Left ventricle myocardium inferior (tissue), 1 donor: ENCODE results near the gene AGAP3. TPM values are rescaled to one million over a fixed set of nuclear protein-coding genes. Genes with fewer than 3 reads are reported as not detected.

Experiments used
- DNase-seq: peaks from one replicate; pipeline ENCODE4 v3.0.0-alpha.2; 2020
- H3K27ac ChIP-seq: fragments of 200-600 bp; replicated peaks from 2 replicates; pipeline ENCODE4 v1.8.0; 2021
- H3K27me3 ChIP-seq: fragments of 200-600 bp; 2 replicates; pipeline ENCODE4 v1.8.0; 2021; ENCODE audit warnings: low read depth
- H3K36me3 ChIP-seq: fragments of 200-600 bp; 2 replicates; pipeline ENCODE4 v1.8.0; 2021
- H3K4me1 ChIP-seq: fragments of 200-600 bp; 2 replicates; pipeline ENCODE4 v1.8.0; 2021
- H3K4me3 ChIP-seq: fragments of 200-600 bp; 2 replicates; pipeline ENCODE4 v1.8.0; 2021; ENCODE audit warnings: mild to moderate bottlenecking, moderate library complexity
- H3K9me3 ChIP-seq: fragments of 200-600 bp; replicated peaks from 2 replicates; pipeline ENCODE4 v1.8.0; 2021
- CTCF ChIP-seq: fragments of 200-600 bp; IDR thresholded peaks from 2 replicates; pipeline ENCODE4 v1.8.0; 2021; ENCODE audit warnings: antibody characterized with exemption, mild to moderate bottlenecking, borderline replicate concordance
- intact Hi-C: fragments of 100-400 bp; cut with micrococcal nuclease; formaldehyde crosslinking; loops from one replicate; pipeline ENCODE4 v1.11.0; 2022
- total RNA-seq: library from RNA; stranded (reverse); fragmentation: NEBNext Ultra II Directional; extraction: Animal tissue kit (Norgen Biotek cat#: 25700); gene quantifications from one replicate; pipeline ENCODE4 v1.2.1, GENCODE V29; 2021
- donor health status: DM: no; HTN: yes; CAD: no; lungs with severe emphysema.

The AGAP3 gene
- total RNA-seq, 1 donor from 2014 or later = 51.0 TPM

GRCh38 chr7:151091988-151092387, 5.7 kb downstream of the AGAP3 start:
- Histone ChIP-seq H3K9me3 (no peaks in the 10 kb centered on the region), H3K4me3 (no peak overlapping the region), H3K4me1 (peaks cover 67% of the 10 kb centered on the region), H3K27ac (no peak overlapping the region), H3K36me3 (no peaks in the 10 kb centered on the region), H3K27me3 (no peaks in the 10 kb centered on the region)
- DNase-seq = no peak
- TF ChIP-seq CTCF = no peak
- intact Hi-C loops = no loop called here

- Histone ChIP-seq H3K36me3 (no peaks in the 10 kb centered on the region), H3K4me3 (no peak overlapping the region), H3K27ac (no peak overlapping the region), H3K4me1 (peaks cover 60% of the 10 kb centered on the region), H3K9me3 (no peaks in the 10 kb centered on the region), H3K27me3 (no peaks in the 10 kb centered on the region)
- intact Hi-C loops = no loop called here
- no peak for DNase-seq
- no peak for TF ChIP-seq CTCF
These were observed 7.5 kb downstream of the AGAP3 start for GRCh38 chr7:151093748-151094147.

GRCh38 chr7:151094675-151095074, 8.4 kb downstream of the AGAP3 start:
- Histone ChIP-seq H3K4me1 (peaks cover 56% of the 10 kb centered on the region), H3K27ac (no peak overlapping the region), H3K4me3 (no peak overlapping the region), H3K27me3 (no peaks in the 10 kb centered on the region), H3K36me3 (no peaks in the 10 kb centered on the region), H3K9me3 (no peaks in the 10 kb centered on the region)
- DNase-seq = no peak
- no peak for TF ChIP-seq CTCF
- intact Hi-C loops = no loop called here

GRCh38 chr7:151095123-151095797, 9.0 kb downstream of the AGAP3 start:
- DNase-seq = no peak
- no peak for TF ChIP-seq CTCF
- no peak overlapping the region for H3K27ac ChIP-seq
- intact Hi-C loops = no loop called here
- no peaks in the 10 kb centered on the region for H3K36me3 ChIP-seq
- H3K4me1 ChIP-seq = peaks cover 56% of the 10 kb centered on the region
- H3K9me3 ChIP-seq = no peaks in the 10 kb centered on the region
- H3K4me3 ChIP-seq = no peak overlapping the region
- no peaks in the 10 kb centered on the region for H3K27me3 ChIP-seq

GRCh38 chr7:151095828-151096475, 9.7 kb downstream of the AGAP3 start:
- H3K36me3 ChIP-seq = no peaks in the 10 kb centered on the region
- intact Hi-C loops = no loop called here
- DNase-seq = no peak
- peaks cover 56% of the 10 kb centered on the region for H3K4me1 ChIP-seq
- TF ChIP-seq CTCF = no peak
- H3K9me3 ChIP-seq = no peaks in the 10 kb centered on the region
- H3K27ac ChIP-seq = no peak overlapping the region
- no peak overlapping the region for H3K4me3 ChIP-seq
- no peaks in the 10 kb centered on the region for H3K27me3 ChIP-seq
